Nephron (organoid): ENCODE measurements around the gene PIGO.

Experiments
- H3K27ac Mint-ChIP-seq, 3 experiments: 2 replicates each; pipeline ENCODE4 v1.8.0; 2020; ENCODE audit warnings: mixed read lengths in 3 of 3, mild to moderate bottlenecking in 2 of 3, moderate library complexity in 1 of 3
- H3K27me3 Mint-ChIP-seq: 2 replicates; pipeline ENCODE4 v1.8.0; 2021; ENCODE audit warnings: low read depth, mild to moderate bottlenecking, moderate library complexity, mixed read lengths
- H3K36me3 Mint-ChIP-seq: 2 replicates; pipeline ENCODE4 v1.8.0; 2020; ENCODE audit warnings: low read depth, mixed read lengths
- H3K4me1 Mint-ChIP-seq: 2 replicates; pipeline ENCODE4 v1.8.0; 2020; ENCODE audit warnings: mixed read lengths
- H3K4me3 Mint-ChIP-seq, 3 experiments: 2 replicates each; pipeline ENCODE4 v1.8.0; 2020; ENCODE audit warnings: mild to moderate bottlenecking in 3 of 3, mixed read lengths in 3 of 3, moderate library complexity in 2 of 3
- H3K9me3 Mint-ChIP-seq: 2 replicates; pipeline ENCODE4 v1.8.0; 2020; ENCODE audit warnings: mixed read lengths
- CTCF ChIP-seq, 3 experiments: fragments of 200-600 bp; sonication (generic); IDR thresholded peaks; one replicate each; pipeline ENCODE4 v1.5.0; 2021; ENCODE audit warnings: antibody characterized with exemption in 3 of 3; ENCODE audit not compliant: unreplicated experiment in 3 of 3

Gene PIGO

GRCh38 chr9:35116898-35117551 lies 20.6 kb upstream of the PIGO start:
- peaks cover 23% of the 10 kb centered on the region for H3K4me1 Mint-ChIP-seq
- H3K27ac Mint-ChIP-seq = peak overlapping the region; percentile 90 to 97 (median 93)
- peaks cover 5% of the 10 kb centered on the region for H3K27me3 Mint-ChIP-seq
- peaks cover 3% of the 10 kb centered on the region for H3K36me3 Mint-ChIP-seq
- no peaks in the 10 kb centered on the region for H3K9me3 Mint-ChIP-seq
- peak overlapping the region; percentile 93 to 97 (median 94) for H3K4me3 Mint-ChIP-seq
- peak; percentile 97 to 98 (median 97) for TF ChIP-seq CTCF (IDR thresholded peaks at IDR 0.05; ENCODE audit: unreplicated experiment in 3 of 3)

GRCh38 chr9:35116539-35116897 lies 20.1 kb upstream of the PIGO start:
- peaks cover 3% of the 10 kb centered on the region for H3K36me3 Mint-ChIP-seq
- H3K27ac Mint-ChIP-seq = peak overlapping the region; percentile 90 to 97 (median 93)
- H3K4me3 Mint-ChIP-seq = peak overlapping the region; percentile 93 to 97 (median 94)
- H3K27me3 Mint-ChIP-seq = peaks cover 5% of the 10 kb centered on the region
- peaks cover 28% of the 10 kb centered on the region for H3K4me1 Mint-ChIP-seq
- no peaks in the 10 kb centered on the region for H3K9me3 Mint-ChIP-seq
- no peak for TF ChIP-seq CTCF (IDR thresholded peaks at IDR 0.05; ENCODE audit: unreplicated experiment in 3 of 3)

- H3K9me3 Mint-ChIP-seq = no peaks in the 10 kb centered on the region
- H3K27ac Mint-ChIP-seq = peak within 1 kb of the TSS; percentile 90 to 97 (median 93)
- peak within 1 kb of the TSS; percentile 93 to 97 (median 94) for H3K4me3 Mint-ChIP-seq
- no peak for TF ChIP-seq CTCF (IDR thresholded peaks at IDR 0.05; ENCODE audit: unreplicated experiment in 3 of 3)
- H3K4me1 Mint-ChIP-seq = peaks cover 31% of the 10 kb centered on the region
- peaks cover 5% of the 10 kb centered on the region for H3K27me3 Mint-ChIP-seq
- H3K36me3 Mint-ChIP-seq = peaks cover 3% of the 10 kb centered on the region
Observed at GRCh38 chr9:35115680-35116538, 19.5 kb upstream of the PIGO start, which contains the start of gene ATOSB. TSS of gene ATOSB (minus strand) at chr9:35115862. CDS start at chr9:35108274, 7,588 bp downstream.

GRCh38 chr9:35114840-35115628 lies 18.6 kb upstream of the PIGO start:
- Mint-ChIP-seq H3K36me3 (peaks cover 3% of the 10 kb centered on the region), H3K4me1 (peaks cover 40% of the 10 kb centered on the region), H3K27me3 (peaks cover 5% of the 10 kb centered on the region), H3K27ac (peak overlapping the region; percentile 90 to 97 (median 93)), H3K4me3 (peak overlapping the region; percentile 93 to 97 (median 94)), H3K9me3 (no peaks in the 10 kb centered on the region)
- no peak for TF ChIP-seq CTCF (IDR thresholded peaks at IDR 0.05; ENCODE audit: unreplicated experiment in 3 of 3)

GRCh38 chr9:35114113-35114839 lies 17.9 kb upstream of the PIGO start:
- Mint-ChIP-seq H3K4me1 (peaks cover 47% of the 10 kb centered on the region), H3K36me3 (peaks cover 3% of the 10 kb centered on the region), H3K4me3 (peak overlapping the region; percentile 93 to 97 (median 94)), H3K9me3 (no peaks in the 10 kb centered on the region), H3K27ac (peak overlapping the region; percentile 90 to 97 (median 93)), H3K27me3 (peaks cover 5% of the 10 kb centered on the region)
- no peak for TF ChIP-seq CTCF (IDR thresholded peaks at IDR 0.05; ENCODE audit: unreplicated experiment in 3 of 3)
